Measurements from ENCODE around the gene VWCE. TPM values are rescaled to one million over a fixed set of nuclear protein-coding genes. Genes with fewer than 3 reads are reported as not detected.

The VWCE gene
- total and polyA plus RNA-seq, 9 of the 15 experiments (the other 6 are each of a cell fraction or from before 2014, with no cell fraction given) = 0.06 to 1.6 (median 0.63) TPM; not detected in 1

- TF ChIP-seq FOXA3 (CRISPR knock-in tag; conservative IDR thresholded peaks at IDR 0.05 in 1 of 2, IDR thresholded peaks at IDR 0.05 in 1 of 2) (no peak), ZNF75A (CRISPR knock-in tag; IDR thresholded peaks at IDR 0.05) (no peak), ELF4 (CRISPR knock-in tag; IDR thresholded peaks at IDR 0.05) (no peak), TEAD1 (CRISPR knock-in tag; IDR thresholded peaks at IDR 0.05) (no peak; a peak in 1 of 4 replicates), ZNF586 (CRISPR knock-in tag; conservative IDR thresholded peaks at IDR 0.05) (no peak), POU5F1 (IDR thresholded peaks at IDR 0.05; ENCODE audit: borderline replicate concordance, low read depth, low read length, partially characterized antibody) (no peak), ZEB2 (IDR thresholded peaks at IDR 0.05) (peak; percentile 69; the same call in 1 of the 2 replicates), BDP1 (IDR thresholded peaks at IDR 0.05; ENCODE audit: insufficient read depth, insufficient read length) (no peak), NFATC3 (IDR thresholded peaks at IDR 0.05) (0 out of 2 replicates have a peak, but pooled peaks have one; percentile 67), MYBL2 (IDR thresholded peaks at IDR 0.05; ENCODE audit: low read depth) (no peak), MYBL2 (CRISPR knock-in tag; IDR thresholded peaks at IDR 0.05; ENCODE audit: borderline replicate concordance) (no peak), CREB5 (CRISPR knock-in tag; IDR thresholded peaks at IDR 0.05) (no peak), ZNF695 (CRISPR knock-in tag; IDR thresholded peaks at IDR 0.05) (no peak), ETS1 (conservative IDR thresholded peaks at IDR 0.05; ENCODE audit: control insufficient read depth, low read depth, low read length) (peak; percentile 42; the same call in 1 of the 2 replicates), HMG20A (CRISPR knock-in tag; conservative IDR thresholded peaks at IDR 0.05) (no peak), TAF1 (IDR thresholded peaks at IDR 0.05; ENCODE audit: control insufficient read depth, extremely low read depth, insufficient read depth, low read length, severe bottlenecking) (no peak), ATF1 (CRISPR knock-in tag; IDR thresholded peaks at IDR 0.05) (no peak), ATF1 (tag; IDR thresholded peaks at IDR 0.05) (0 out of 2 replicates have a peak, but pooled peaks have one; percentile 25), STAT6 (CRISPR knock-in tag; IDR thresholded peaks at IDR 0.05) (no peak), TAF7 (tag; IDR thresholded peaks at IDR 0.05) (no peak), ZNF668 (CRISPR knock-in tag; IDR thresholded peaks at IDR 0.05) (no peak), ZNF639 (CRISPR knock-in tag; conservative IDR thresholded peaks at IDR 0.05 in 1 of 2, IDR thresholded peaks at IDR 0.05 in 1 of 2) (0 out of 4 replicates have a peak, but pooled peaks of 1 of the 2 experiments have one; percentile 24)
These were observed 47.2 kb upstream of the VWCE start (continued) for GRCh38 chr11:61342207-61342803.
